NCI-H2107 (cell line): ENCODE measurements around the gene KRT77.

Source experiments
- DNase-seq: peaks from one replicate; lab custom pipeline; 2025; lab: John Stamatoyannopoulos, UW

KRT77 gene

GRCh38 chr12:52655720-52656124, 47.6 kb downstream of the KRT77 start:
- no peak for DNase-seq

- DNase-seq = no peak
Measured at GRCh38 chr12:52655251-52655650, 48.1 kb downstream of the KRT77 start.

- DNase-seq = no peak
Measured at GRCh38 chr12:52651726-52652261, 51.5 kb downstream of the KRT77 start, which contains the start of gene KRT2. KRT2 (minus strand) TSS chr12:52652211; CDS start chr12:52652142, 69 bp downstream.

- no peak for DNase-seq
Measured at GRCh38 chr12:52650520-52651081, 52.7 kb downstream of the KRT77 start.

DNA sequence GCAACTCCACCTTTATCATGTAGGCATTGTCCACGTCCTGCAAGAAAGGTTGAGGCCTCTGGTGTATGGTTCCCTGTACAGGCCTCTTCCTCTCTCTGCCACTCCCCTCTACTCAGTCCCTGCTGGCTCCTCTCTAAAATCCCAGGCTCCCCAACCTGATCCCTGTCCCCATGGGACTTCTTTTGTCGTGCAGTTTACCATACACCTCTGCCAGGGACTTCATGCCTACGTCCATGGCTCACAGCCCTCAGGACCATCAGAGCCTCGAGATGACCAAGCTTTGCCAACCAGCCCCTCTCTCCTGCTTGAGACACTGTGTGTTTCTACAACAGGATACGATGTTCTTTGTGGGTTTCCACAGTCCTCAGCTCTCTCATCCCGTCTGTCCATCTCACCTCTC, 54.3 kb downstream of the KRT77 start:
- no peak for DNase-seq

DNA sequence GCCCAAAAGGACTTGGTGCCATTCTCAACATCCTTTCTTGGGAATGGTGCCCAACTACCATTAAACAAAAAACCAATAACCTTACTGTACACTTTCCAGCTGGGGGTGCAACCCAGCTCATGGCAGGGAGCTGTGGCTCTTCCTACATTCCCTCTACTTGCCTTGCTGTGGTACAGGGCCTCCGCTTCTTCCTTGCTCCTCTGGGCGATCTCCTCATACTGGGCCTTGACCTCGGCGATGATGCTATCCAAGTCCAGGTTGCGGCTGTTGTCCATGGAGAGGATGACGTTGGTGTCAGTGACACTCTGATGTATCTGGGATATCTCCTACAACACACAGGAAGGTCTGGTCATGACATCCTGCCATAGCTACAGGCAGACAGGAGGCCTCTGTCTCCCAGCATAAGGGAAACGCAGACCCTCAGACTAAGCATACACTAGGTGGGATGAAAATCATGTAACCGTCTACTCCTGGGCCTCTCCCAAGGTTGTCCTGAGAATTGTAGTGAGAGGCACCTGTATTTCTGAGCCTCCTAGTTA, 55.2 kb downstream of the KRT77 start:
- no peak for DNase-seq

DNA sequence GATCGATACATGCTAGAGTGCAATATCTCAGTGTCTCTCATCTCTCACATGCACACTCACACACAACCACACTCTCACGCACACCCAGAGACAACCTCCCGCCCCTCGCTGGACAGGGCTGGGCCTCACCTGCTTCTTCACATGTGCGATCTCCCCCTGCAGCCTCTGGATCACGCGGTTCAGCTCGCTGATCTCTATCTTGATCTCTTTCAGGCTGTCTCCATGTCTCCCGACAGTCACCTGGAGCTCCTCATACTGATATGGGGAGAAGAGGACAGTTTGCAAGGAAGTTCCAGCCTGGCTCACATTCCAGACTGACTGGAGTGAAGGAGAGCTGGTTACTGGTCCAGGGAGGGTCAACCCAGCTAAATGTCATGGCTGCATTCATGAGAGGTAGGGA, 55.7 kb downstream of the KRT77 start:
- no peak for DNase-seq

GRCh38 chr12:52646613-52647012, 56.7 kb downstream of the KRT77 start:
- DNase-seq = no peak

DNA sequence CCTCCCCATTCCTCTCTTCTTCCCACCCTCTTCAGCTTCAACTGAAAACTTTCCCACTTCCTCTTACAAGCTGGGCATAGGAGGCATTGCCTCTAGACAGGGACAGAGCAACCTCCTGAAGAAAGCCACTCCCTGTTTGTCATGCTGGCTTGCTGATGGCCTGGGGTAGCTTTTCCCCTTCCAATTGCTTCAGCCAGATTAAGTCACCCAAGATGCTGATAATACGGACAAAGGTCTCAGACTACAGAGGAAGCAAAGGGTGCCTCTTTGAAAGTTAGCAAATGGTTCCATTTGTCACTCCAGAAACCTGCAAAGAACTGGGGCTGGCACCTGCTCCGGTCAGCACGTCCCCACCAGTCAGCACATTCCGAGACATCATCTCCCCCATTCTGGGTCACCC, 57.3 kb downstream of the KRT77 start:
- no peak for DNase-seq

DNA sequence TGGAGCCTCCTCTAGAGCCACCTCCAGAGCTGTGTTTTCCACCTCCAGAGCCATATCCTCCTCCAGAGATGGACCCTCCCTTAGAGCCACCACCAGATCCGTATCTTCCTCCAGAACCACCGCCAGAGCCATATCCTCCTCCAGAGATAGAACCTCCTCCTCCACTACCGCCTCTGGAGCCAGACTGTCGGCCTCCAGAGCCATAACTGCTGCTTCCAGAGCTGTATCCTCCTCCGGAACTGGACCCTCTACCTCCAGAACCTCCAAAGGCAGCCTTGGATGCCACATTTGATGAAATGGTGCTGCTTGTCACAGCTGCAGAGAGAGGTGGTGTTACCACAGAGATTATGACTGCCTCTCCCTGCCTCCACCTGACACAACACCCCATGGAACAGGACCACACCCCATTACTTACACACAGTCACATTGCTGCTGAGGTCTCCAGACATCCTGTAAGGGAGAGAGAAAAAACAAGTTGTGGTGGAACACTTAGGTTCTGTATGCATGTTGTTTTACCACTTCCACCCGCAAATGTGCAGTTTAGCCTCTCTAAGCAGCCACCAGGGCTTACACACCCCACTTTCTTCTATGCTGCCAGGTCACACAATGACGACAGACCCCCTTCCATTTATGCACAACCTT, 58.1 kb downstream of the KRT77 start:
- DNase-seq = no peak

GRCh38 chr12:52644078-52644415, 59.3 kb downstream of the KRT77 start:
- no peak for DNase-seq

DNA sequence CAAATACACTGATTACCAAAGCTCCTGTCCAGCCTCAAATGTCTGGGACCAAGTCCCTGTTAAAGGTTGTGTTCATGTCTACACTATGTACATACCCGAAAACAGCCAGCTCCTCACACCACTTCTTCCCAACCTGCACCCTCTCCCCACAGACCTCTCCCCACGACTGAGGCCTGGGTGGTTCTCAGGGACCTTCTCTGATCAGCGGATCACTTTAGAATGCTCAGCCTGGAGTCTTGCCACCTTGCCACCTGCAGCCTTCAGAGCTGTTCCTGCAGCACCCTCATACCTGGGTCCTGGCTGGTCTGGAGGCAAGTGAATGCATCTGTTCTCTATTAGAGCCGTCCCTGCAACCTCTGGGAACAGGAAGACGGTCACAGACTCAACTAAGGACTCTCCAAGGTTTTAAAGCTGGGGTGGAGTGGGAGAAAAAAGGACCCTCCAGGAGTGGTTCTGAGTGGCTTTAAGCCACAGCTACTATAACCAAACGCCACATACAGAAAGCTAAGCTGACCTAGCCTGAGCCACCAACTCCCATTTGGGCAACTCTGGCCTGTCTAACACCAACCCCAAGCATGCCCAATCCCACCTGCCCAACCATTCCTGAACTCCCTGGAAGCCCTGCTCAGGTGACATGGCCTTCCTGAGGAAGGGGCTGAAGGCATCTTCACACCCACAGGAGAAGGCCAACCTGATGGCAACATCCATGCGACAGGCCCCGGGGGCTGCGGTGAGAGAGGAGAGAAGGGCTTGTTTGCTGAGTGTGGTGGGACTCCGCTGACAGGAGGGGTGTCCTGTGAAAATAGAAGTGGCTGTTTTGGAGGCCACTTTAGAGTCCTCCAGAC, 59.9 kb downstream of the KRT77 start:
- DNase-seq = no peak

- DNase-seq = no peak
Measured at GRCh38 chr12:52641468-52641867, 61.9 kb downstream of the KRT77 start.
